Lung (tissue), 16 donors: ENCODE results near the gene ZNF548. TPM values are rescaled to one million over a fixed set of nuclear protein-coding genes. Genes with fewer than 3 reads are reported as not detected.

Source experiments
- ATAC-seq: fragments of 200-7000 bp; cut with Tn5 transposase; one replicate; pipeline ENCODE4 v1.9.1; 2020; ENCODE audit warnings: moderate number of reproducible peaks; ENCODE audit not compliant: insufficient read depth, low FRiP score
- DNase-seq, 3 donors: peaks; one replicate each; pipeline ENCODE4 v3.0.0-alpha.2; 2013 to 2017
- H3K27ac ChIP-seq, 2 donors: one replicate each; pipeline ENCODE4 v1.5.1; 2013; ENCODE audit warnings: mild to moderate bottlenecking in 2 of 2, moderate library complexity in 2 of 2, control low read depth in 1 of 2, inconsistent platforms in 1 of 2, low read depth in 1 of 2, low read length in 1 of 2
- H3K27me3 ChIP-seq, 3 donors: one replicate each; pipeline ENCODE4 v1.5.1; 2013; ENCODE audit warnings: low read length in 2 of 3; ENCODE audit not compliant: control insufficient read depth in 3 of 3, insufficient read depth in 3 of 3
- H3K36me3 ChIP-seq, 4 donors: one replicate each; pipeline ENCODE4 v1.5.1; 2013; ENCODE audit warnings: low read length in 4 of 4, mild to moderate bottlenecking in 1 of 4, moderate library complexity in 1 of 4; ENCODE audit not compliant: control insufficient read depth in 4 of 4, insufficient read depth in 4 of 4
- H3K4me1 ChIP-seq, 5 donors: one replicate each; pipeline ENCODE4 v1.5.1; 2013; ENCODE audit warnings: low read length in 5 of 5, mild to moderate bottlenecking in 2 of 5, moderate library complexity in 1 of 5; ENCODE audit not compliant: control insufficient read depth in 5 of 5, insufficient read depth in 5 of 5
- H3K4me3 ChIP-seq: one replicate; pipeline ENCODE4 v1.5.1; 2013; ENCODE audit warnings: mild to moderate bottlenecking, control low read depth, moderate library complexity
- H3K9ac ChIP-seq, 2 donors: one replicate each; pipeline ENCODE4 v1.5.1; 2013; ENCODE audit warnings: low read length in 2 of 2, control low read depth in 1 of 2; ENCODE audit not compliant: insufficient read depth in 1 of 2
- H3K9me3 ChIP-seq, 4 donors: one replicate each; pipeline ENCODE4 v1.5.1; 2013; ENCODE audit warnings: low read length in 3 of 4, mild to moderate bottlenecking in 1 of 4, moderate library complexity in 1 of 4; ENCODE audit not compliant: control insufficient read depth in 4 of 4, insufficient read depth in 3 of 4
- WGBS, 2 donors: extraction: QIAGEN DNeasy Blood & Tissue Kit; methylation state at CpG; one replicate each; pipeline ENCODE4 v1.1.7; 2013; 5-methylcytosine and 5-hydroxymethylcytosine counted together
- long read RNA-seq, 5 donors: transcript quantifications; one replicate each; lab custom pipeline, GENCODE V29; 2026
- polyA plus RNA-seq, 2 donors: library from polyadenylated mRNA; stranded (reverse); fragments of 200-250 nt; gene quantifications; one replicate each; pipeline ENCODE4 v1.2.1, GENCODE V29; 2013
- total RNA-seq, 2 donors: library from RNA; depleted of rRNA in 1 of 2; stranded (reverse); fragments of >200 nt in 1 of 2; gene quantifications; one replicate each; pipeline ENCODE4 v1.2.1, GENCODE V29; 2014 to 2021
- TF ChIP-seq, protein P1 (sequence below): IDR thresholded peaks from 2 replicates; pipeline ENCODE4 v1.5.1; 2012; ENCODE audit warnings: mild to moderate bottlenecking; ENCODE audit errors: control extremely low read depth, extremely low read depth
- donor health status: control.
- donor health status: control.
- donor health status: Bipolar disorder and iron deficiency.
- donor health status: healthy.
- donor health status: DM: yes; HTN: yes; CAD: no.

ZNF548 gene
- total RNA-seq, result 10 to 100 TPM; 14.9 to 35.7 TPM
- polyA plus RNA-seq, result 1 to 10 TPM; 5.6 to 6.8 TPM
- long read RNA-seq, donor 1, transcript ZNF548-201 (4 exons, 2,115 nt), result major isoform, 10 of 14 reads
- long read RNA-seq, donor 1, partial matches to known transcripts, result 0 of 14 reads
- long read RNA-seq, donor 1, other reads (novel, unspliced or antisense), result 0 of 14 reads
- long read RNA-seq, donor 2, partial matches to known transcripts, result 0 of 1 reads
- long read RNA-seq, donor 2, other reads (novel, unspliced or antisense), result 0 of 1 reads
- long read RNA-seq, donor 3, partial matches to known transcripts, result 0 of 5 reads
- long read RNA-seq, donor 3, other reads (novel, unspliced or antisense), result 0 of 5 reads
- long read RNA-seq, donor 4, partial matches to known transcripts, result 0 of 4 reads
- long read RNA-seq, donor 4, other reads (novel, unspliced or antisense), result 0 of 4 reads
- long read RNA-seq, donor 5, transcript ZNF548-201 (4 exons, 2,115 nt), result major isoform, 6 of 8 reads
- long read RNA-seq, donor 5, partial matches to known transcripts, result 0 of 8 reads
- long read RNA-seq, donor 5, other reads (novel, unspliced or antisense), result 0 of 8 reads

- Histone ChIP-seq H3K9ac (peak within 1 kb of the TSS; percentile 94 to 97), H3K27me3 (no peaks in the 10 kb centered on the region), H3K9me3 (peaks cover 0 to 7% (median 0%) of the 10 kb centered on the region in 4 donors), H3K27ac (peak within 1 kb of the TSS; percentile 90 to 97), H3K4me1 (peaks cover 2 to 18% (median 8%) of the 10 kb centered on the region in 5 donors), H3K36me3 (peaks cover 4 to 11% (median 5%) of the 10 kb centered on the region in 4 donors), H3K4me3 (peak within 1 kb of the TSS; percentile 97)
- TF ChIP-seq, protein P1, sequence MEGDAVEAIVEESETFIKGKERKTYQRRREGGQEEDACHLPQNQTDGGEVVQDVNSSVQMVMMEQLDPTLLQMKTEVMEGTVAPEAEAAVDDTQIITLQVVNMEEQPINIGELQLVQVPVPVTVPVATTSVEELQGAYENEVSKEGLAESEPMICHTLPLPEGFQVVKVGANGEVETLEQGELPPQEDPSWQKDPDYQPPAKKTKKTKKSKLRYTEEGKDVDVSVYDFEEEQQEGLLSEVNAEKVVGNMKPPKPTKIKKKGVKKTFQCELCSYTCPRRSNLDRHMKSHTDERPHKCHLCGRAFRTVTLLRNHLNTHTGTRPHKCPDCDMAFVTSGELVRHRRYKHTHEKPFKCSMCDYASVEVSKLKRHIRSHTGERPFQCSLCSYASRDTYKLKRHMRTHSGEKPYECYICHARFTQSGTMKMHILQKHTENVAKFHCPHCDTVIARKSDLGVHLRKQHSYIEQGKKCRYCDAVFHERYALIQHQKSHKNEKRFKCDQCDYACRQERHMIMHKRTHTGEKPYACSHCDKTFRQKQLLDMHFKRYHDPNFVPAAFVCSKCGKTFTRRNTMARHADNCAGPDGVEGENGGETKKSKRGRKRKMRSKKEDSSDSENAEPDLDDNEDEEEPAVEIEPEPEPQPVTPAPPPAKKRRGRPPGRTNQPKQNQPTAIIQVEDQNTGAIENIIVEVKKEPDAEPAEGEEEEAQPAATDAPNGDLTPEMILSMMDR, result peak; percentile 1
- 1% methylated on average over 46 to 50 of the region's 50 CpGs for WGBS, 2 donors
- ATAC-seq (peak; percentile 98), DNase-seq (peak; percentile 99 to 100 (median 99))
Measured at GRCh38 chr19:57389730-57390598, at the start of gene ZNF548. TSS of gene ZNF548 (plus strand) at chr19:57389854. CDS start at chr19:57390100, 246 bp downstream.

- H3K9ac ChIP-seq, result no peak overlapping the region
- H3K4me3 ChIP-seq, result no peak overlapping the region
- ATAC-seq, result no peak
- no peaks in the 10 kb centered on the region for H3K36me3 ChIP-seq
- H3K4me1 ChIP-seq, result peaks cover 0 to 2% (median 0%) of the 10 kb centered on the region in 5 donors
- TF ChIP-seq, protein P1, result no peak
- no peak overlapping the region for H3K27ac ChIP-seq
- H3K27me3 ChIP-seq, result peaks cover 0 to 10% (median 0%) of the 10 kb centered on the region in 3 donors
- WGBS, 2 donors, result 74 to 83% methylated on average over 6 of the region's 6 CpGs
- H3K9me3 ChIP-seq, result peaks cover 0 to 4% (median 0%) of the 10 kb centered on the region in 4 donors
- DNase-seq, result no peak
Measured at GRCh38 chr19:57342582-57342981, 47.1 kb upstream of the ZNF548 start.

GRCh38 chr19:57348136-57348535 is 41.5 kb upstream of the ZNF548 start:
- Histone ChIP-seq H3K27ac (no peak overlapping the region), H3K36me3 (peaks cover 0 to 4% (median under 1%) of the 10 kb centered on the region in 4 donors), H3K4me3 (no peak overlapping the region), H3K9ac (no peak overlapping the region), H3K27me3 (peaks cover 0 to 10% (median 0%) of the 10 kb centered on the region in 3 donors), H3K4me1 (peaks cover 8 to 15% (median 11%) of the 10 kb centered on the region in 5 donors), H3K9me3 (peaks cover 0 to 4% (median 0%) of the 10 kb centered on the region in 4 donors)
- 71 to 76% methylated on average over 3 of the region's 3 CpGs for WGBS, 2 donors
- no peak for DNase-seq
- TF ChIP-seq, protein P1, result no peak
- no peak for ATAC-seq
